ENCODE measurements around the gene LTBP3. TPM values are rescaled to one million over a fixed set of nuclear protein-coding genes. Genes with fewer than 3 reads are reported as not detected.

Gene LTBP3
- total RNA-seq, 2 donors from 2014 or later = 492 to 512 TPM

DNA sequence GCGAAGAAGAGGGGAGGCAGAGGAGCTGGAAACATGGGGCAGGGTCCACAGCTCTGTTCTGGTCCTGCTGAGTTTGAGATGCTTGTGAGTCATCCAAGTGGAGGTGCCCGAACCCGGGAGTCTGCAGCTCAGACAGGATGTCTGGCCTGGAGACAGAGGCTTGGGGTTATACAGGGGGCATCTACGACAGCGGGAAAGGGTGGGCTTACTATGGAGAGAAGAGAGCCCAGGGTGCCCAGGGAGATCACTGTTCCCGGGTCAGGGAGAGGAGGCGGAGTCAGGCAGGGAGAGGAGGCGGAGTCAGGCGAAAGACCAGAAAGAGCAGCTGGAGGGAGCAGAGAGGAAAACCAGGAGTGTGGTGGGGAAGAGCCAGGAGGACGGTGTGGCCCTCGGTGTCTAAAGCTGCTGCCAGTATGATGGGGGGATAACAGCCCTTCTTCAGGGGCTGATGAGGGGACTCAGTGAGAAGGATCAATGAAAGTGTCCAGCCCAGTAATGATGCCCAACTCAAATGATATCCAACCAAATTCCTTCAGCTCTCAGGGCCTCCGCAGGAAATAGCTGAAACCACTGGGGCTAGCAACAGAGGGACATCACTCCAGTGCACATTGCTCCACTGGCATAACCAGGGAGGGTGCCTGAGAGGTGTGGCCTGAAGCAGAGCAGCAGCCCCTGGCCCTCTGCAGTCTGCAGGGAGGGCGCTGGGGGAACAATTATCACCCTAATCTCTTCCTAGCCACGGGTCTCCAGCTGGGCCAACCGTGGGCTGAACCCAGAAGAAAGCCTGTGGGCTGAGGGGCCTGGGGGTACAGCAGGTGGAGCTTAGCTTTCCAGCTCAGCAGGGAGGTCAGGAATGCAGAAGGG lies 2.6 kb upstream of the LTBP3 start:
- Histone ChIP-seq H3K27me3 (replicated peaks; ENCODE audit: insufficient read depth) (no peaks in the 10 kb centered on the region), H3K9me3 (no peaks in the 10 kb centered on the region), H3K4me3 (peak overlapping the region; percentile 13), H3K36me3 (no peaks in the 10 kb centered on the region), H3K27ac (peak overlapping the region; percentile 96 to 99), H3K4me1 (ENCODE audit: control insufficient read depth in 1 of 2, low read depth in 2 of 2) (peaks cover 28 to 58% of the 10 kb centered on the region in 2 donors)
- ATAC-seq (ENCODE audit: insufficient number of reproducible peaks, low FRiP score, low read depth) = no peak
- TF ChIP-seq, protein P1, sequence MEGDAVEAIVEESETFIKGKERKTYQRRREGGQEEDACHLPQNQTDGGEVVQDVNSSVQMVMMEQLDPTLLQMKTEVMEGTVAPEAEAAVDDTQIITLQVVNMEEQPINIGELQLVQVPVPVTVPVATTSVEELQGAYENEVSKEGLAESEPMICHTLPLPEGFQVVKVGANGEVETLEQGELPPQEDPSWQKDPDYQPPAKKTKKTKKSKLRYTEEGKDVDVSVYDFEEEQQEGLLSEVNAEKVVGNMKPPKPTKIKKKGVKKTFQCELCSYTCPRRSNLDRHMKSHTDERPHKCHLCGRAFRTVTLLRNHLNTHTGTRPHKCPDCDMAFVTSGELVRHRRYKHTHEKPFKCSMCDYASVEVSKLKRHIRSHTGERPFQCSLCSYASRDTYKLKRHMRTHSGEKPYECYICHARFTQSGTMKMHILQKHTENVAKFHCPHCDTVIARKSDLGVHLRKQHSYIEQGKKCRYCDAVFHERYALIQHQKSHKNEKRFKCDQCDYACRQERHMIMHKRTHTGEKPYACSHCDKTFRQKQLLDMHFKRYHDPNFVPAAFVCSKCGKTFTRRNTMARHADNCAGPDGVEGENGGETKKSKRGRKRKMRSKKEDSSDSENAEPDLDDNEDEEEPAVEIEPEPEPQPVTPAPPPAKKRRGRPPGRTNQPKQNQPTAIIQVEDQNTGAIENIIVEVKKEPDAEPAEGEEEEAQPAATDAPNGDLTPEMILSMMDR (IDR thresholded peaks at IDR 0.05) = no peak
- peak; percentile 17 for DNase-seq (ENCODE audit: low spot score)

GRCh38 chr11:65559951-65560537 lies 1.9 kb upstream of the LTBP3 start:
- H3K4me3 ChIP-seq = peak overlapping the region; percentile 13
- H3K4me1 ChIP-seq (ENCODE audit: control insufficient read depth in 1 of 2, low read depth in 2 of 2) = peaks cover 36 to 60% of the 10 kb centered on the region in 2 donors
- ATAC-seq (ENCODE audit: insufficient number of reproducible peaks, low FRiP score, low read depth) (no peak), DNase-seq (ENCODE audit: low spot score) (peak; percentile 30)
- H3K27me3 ChIP-seq (replicated peaks; ENCODE audit: insufficient read depth) = no peaks in the 10 kb centered on the region
- no peaks in the 10 kb centered on the region for H3K36me3 ChIP-seq
- TF ChIP-seq, protein P1 (IDR thresholded peaks at IDR 0.05) = no peak
- H3K9me3 ChIP-seq = no peaks in the 10 kb centered on the region
- peak overlapping the region; percentile 96 to 99 for H3K27ac ChIP-seq

- DNase-seq (ENCODE audit: low spot score) (no peak), ATAC-seq (ENCODE audit: insufficient number of reproducible peaks, low FRiP score, low read depth) (no peak)
- Histone ChIP-seq H3K4me1 (ENCODE audit: control insufficient read depth in 1 of 2, low read depth in 2 of 2) (peaks cover 39 to 65% of the 10 kb centered on the region in 2 donors), H3K4me3 (peak overlapping the region; percentile 80), H3K27ac (peak overlapping the region; percentile 96 to 99), H3K36me3 (no peaks in the 10 kb centered on the region), H3K9me3 (no peaks in the 10 kb centered on the region), H3K27me3 (replicated peaks; ENCODE audit: insufficient read depth) (no peaks in the 10 kb centered on the region)
- TF ChIP-seq, protein P1 (IDR thresholded peaks at IDR 0.05) = no peak
Observed at GRCh38 chr11:65559535-65559934, 1.4 kb upstream of the LTBP3 start.

GRCh38 chr11:65558930-65559509 lies 861 bp upstream of the LTBP3 start:
- H3K4me3 ChIP-seq = peak overlapping the region; percentile 80
- H3K36me3 ChIP-seq = no peaks in the 10 kb centered on the region
- TF ChIP-seq, protein P1 (IDR thresholded peaks at IDR 0.05) = no peak
- H3K4me1 ChIP-seq (ENCODE audit: control insufficient read depth in 1 of 2, low read depth in 2 of 2) = peaks cover 42 to 70% of the 10 kb centered on the region in 2 donors
- peak; percentile 37 for ATAC-seq (ENCODE audit: insufficient number of reproducible peaks, low FRiP score, low read depth)
- DNase-seq (ENCODE audit: low spot score) = peak; percentile 41
- no peaks in the 10 kb centered on the region for H3K9me3 ChIP-seq
- no peaks in the 10 kb centered on the region for H3K27me3 ChIP-seq (replicated peaks; ENCODE audit: insufficient read depth)
- peak overlapping the region; percentile 96 to 99 for H3K27ac ChIP-seq
